Islet precursor cell (in vitro differentiated cells): ENCODE measurements around the gene ZFAND3.
A peak's percentile ranks its signal among the peaks of the same experiment; 100 is the strongest.

Experiments
- DNase-seq: peaks from one replicate; pipeline ENCODE4 v3.0.0-alpha.2; 2018

ZFAND3 gene

DNA sequence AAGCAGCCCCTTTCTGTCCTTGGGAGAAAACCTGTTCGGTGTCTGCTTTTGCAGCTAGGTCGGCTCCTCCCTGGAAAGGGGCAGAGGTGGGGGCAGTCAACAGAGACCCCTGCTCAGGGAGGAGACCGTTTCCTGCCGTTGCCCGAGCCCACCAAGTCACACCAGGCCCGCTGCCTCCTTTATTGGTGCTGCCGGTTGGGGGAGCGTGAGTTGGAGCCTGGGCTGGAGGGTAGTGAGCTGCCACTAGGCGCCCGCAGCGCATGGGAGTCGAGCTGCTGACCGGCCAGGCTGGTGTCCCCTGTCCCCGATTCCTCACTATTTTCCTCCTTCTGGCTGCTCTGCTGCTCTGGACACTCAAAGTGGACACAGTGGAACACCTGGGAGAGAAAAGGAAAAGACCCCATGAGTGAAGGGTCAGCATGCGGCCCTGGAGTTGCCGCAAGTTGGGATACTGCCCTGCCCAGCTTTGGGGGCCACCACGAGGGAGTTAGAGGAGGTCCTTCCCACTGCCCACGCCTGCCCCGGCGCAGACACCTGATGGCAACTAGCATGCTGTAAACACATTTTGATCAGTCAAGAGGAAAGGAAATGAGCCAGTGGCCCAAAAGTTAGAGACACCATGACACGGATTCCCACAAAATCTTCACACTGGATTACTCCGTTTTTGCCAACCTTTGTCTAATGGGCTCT, 355.4 kb downstream of the ZFAND3 start:
- no peak for DNase-seq

DNA sequence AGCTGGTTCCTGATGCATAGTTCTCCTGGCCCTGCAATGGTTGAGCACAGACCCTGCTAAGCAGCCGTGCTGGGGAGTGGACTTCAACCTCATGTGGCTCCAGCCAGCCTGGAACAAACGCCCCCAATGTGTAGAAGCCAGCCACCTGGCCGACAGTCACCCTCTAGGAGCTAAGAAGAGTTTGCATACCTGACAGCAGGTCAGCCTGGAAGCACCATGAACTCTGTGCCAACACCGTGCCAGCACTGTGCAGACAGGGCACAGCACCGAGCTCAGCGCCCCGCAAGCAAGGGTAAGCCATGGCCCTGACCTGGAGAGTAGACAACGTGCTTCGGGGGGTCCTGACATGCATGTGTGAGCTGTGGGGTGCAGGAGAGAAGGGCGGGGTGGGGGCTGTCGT, 356.3 kb downstream of the ZFAND3 start:
- DNase-seq = no peak

DNA sequence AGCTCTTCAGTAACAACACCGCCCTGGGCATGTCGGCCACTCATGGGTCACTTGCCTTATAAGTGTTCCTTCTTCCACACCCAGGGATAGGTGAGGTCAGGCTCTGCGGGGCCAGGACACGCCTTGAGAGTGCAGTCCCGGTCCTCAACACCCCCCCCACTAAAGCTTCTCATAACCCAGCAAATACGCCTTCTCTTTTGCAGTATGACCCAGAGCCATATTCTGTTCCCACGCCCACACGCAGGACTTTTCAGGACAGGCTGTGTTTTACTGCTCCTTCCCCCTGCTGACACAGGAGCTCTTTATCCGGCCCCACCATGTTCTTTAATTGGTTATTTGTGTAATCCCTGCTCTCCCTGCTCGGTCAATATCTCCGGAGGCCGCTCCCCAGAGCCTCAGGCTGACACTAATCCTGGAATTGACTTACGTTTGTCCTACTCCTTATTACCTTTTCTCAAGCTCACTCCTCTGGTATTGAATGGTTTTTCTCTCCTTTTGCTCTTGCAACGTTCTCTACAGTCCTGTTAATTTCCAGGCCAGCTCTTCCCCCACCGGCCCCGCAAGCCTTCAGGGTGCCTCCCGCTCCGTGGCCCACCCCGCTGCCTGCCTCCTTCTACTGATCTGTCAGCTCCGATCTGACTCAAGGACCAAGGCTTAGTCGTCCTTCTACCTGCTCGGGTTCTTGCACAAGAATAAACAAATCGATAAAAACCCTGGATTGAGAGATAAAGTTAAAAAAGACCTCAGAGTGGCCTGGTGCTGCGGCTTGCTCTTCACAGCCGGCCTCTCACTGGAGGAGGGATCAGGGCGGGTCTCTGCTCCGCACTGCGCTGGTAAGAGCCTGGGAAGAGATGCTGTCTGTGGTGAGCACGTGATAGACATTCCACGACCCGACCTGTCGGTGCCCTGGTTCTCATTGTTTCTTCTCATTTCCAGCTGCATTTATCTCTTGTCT, 357.5 kb downstream of the ZFAND3 start:
- no peak for DNase-seq

DNA sequence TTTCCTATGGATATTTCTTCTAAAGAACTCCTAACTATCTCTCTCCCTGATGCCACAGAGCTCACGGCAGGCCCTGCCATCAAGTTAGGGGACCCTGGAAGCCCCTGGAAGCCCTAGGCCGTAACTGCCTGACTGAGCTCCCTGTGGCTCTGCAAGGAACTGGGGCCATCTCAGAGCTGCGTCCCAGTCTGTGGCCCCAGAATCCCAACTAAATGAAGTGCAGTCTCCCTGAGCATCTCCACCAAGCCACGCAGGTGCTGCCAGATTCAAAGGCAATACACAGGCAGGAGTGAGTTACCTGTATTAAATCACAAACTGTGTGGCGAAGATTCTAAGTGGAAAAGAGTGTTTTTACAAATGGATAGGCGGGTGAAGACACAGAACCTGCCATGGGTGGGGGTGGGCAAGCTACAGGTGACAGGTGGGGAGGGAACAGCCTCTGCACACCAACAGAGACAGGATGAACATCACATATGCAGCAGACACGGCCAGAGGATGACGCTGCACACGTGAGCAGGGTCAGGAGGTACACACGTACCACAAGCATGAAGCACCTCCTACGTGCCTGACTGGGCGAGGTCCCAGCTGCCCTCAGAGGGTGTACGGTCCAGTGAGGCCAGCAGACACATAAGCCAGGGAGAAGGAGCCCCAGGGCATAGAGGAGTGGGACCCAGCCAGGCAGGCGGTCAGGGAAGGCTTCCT, 358.5 kb downstream of the ZFAND3 start:
- peak; percentile 50 for DNase-seq

DNA sequence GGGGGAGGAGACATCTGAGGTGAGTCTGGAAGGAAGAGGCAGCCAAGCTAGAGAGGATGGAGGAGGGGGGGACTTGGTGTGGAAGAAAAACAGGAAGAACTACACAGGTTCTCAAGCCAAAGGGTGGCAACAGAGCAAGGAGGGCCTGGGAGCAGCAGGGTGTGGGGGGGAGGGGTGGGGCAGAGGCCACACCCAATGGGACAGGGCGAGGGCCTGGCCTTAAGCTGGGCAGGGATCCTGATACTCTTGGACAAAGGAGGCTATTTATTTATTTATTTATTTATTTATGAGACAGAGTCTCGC, 359.0 kb downstream of the ZFAND3 start:
- no peak for DNase-seq

DNA sequence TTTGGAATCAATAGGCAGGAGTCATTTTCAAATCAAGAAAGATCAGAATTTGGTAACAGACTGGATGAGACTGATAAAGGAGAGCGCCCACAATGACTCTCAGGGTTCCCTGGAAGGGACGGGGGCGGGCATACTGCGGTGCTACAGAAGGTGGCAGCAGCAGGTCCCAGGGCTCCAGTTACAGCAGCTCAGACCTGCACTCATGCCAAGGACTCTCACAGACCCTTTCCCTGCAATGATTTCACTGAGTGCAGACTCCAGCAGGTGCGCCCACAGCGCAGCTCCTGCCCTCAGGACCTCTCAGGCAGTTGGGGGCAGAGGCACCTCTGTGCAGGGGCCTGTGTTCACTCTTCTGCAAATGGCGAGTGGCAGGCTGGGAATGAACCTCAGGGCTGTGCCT, 359.8 kb downstream of the ZFAND3 start:
- peak; percentile 36 for DNase-seq

DNA sequence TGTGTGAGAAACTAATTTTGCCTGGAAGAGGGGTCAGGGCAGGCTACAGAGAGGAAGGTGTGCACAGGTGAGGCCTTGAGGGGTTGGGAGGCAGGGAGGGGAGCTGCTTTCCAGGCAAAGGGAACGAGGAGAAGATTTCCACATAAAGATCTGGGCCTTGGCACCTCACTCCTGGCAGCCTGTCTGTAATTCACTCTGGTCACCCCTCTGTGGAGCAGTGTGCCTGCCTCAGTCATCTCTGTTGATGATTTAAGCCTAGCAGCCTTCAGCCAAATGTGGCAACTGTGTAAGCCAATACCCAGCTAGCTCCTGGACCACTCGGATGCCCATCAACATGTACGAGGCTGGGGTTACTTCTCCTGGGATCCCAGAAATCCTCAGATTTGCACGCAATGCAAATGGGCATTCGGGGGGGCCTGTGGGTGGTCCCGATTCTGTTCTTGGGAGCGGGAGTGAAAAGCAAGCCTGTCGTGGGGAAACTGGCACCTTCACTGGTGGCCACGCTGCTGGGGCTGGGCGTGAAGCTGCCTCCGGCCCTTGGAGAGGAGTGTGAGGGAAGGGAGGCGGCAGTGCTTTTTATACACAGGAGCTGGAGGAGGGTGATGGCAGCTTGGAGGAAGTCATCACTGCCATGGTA, 360.4 kb downstream of the ZFAND3 start:
- peak; percentile 35 for DNase-seq

DNA sequence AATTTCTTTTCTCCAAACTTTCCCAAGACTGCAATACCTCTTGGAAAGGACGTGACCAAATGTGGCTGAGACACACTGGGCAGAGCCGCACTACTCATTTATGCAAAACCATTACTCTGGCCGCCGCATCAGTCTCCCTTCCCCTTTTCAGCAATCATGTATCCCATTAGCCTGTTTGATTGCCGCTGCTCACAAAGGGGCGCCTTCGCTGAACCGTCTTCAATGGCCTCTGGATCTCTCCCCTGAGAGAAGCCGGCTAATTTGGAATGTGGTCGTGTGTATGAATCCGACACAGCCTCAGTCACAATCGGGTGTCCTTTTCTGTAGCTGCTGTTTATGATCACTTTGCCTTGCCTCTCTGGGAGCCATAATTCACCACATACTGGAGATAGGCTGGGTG, 361.1 kb downstream of the ZFAND3 start:
- DNase-seq = peak; percentile 42

DNA sequence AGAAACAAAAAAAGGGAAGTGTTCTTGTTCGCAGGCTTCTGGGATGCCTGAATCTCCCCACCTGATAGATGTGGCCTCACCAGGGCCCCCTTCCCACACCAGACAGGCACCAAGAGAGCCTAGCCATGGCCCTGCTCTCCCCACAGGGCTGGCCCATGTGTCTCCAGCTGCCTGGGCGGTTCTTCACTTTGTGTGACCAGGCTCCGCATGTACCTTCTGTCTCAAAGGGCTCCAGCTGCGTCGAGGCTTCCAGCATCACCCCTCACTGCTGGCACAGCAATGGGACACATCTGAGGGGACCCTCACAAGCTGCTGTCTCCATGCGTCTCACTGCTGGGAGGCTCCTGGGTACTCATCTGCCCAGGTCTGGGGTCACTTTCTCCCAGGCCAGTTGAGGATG, 362.9 kb downstream of the ZFAND3 start:
- DNase-seq = no peak

DNA sequence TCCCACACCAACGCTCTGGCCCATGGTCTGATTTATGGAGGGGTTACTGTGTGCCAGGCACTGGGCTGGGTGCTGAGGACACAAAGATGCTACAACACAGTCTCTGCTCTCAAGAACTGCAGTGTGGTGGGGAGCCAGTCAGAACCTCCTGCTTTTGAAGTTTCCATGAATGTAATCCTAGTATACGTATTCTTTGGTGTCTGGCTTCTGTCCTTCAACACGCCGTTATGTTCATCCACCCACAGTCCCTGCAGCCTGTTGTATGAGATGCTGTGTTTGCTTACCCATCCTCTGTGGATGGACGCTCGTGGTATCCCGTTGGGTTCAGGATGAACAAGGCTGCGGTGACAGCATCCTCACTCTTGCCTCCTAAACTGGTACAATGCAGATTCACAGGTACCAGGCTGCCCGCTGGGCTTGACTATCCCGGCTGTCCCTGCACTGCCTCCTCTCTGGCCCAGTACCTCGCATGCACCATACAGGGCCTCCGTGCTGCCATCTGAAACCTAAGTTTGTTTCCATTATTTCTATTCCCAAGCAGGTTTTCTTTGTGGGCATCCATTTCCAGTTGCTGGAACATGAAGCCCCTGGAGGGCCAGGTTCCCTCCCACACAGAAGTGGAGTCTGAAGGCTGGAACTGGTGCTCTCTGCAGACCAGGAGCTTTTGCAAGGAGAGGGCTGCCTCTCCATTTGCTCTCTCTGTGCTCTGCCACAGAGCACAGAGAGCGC, 364.5 kb downstream of the ZFAND3 start:
- DNase-seq = no peak

DNA sequence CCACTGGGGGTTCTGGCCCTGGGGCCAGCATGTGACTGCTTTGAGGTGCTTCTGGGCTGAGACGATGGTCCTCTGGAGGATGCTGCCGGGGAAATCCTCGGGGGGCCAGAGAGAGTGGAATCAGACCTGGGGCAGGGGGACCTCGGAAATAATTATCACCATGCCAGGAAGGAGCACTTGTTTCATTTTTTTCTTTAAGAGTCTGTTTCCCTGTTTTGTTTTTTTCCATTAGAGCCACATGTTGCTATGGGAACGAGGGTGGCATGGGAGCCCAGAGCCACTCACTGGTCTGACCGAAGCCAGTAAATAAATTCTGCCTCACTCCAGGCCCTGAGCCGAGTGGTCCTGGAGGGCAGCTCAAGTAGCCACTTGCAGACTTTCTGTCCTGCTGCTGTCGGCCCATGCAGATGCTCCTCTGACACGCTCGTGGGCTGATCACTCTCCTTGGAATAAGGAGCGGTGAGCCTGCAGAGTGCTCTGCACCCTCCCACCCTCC, 365.1 kb downstream of the ZFAND3 start:
- no peak for DNase-seq

DNA sequence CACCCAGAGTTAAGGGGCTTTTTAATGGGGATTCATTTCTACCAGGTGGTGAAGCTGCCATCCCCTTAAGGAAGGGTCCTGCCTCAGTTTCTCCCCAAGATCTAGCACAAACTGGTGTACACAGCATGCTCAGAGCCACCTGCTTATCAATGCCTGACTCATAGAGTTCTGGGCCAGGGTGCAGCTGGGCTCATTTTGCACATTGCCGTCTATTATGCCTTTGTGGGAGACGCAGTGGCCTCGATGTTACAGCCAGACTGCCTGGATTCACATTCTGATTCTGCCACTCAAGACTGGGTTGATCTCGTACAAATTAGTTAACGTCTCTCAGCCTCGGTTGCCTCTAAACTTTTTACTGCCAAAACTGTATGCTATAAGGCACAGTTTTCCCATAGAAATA, 365.7 kb downstream of the ZFAND3 start:
- no peak for DNase-seq

DNA sequence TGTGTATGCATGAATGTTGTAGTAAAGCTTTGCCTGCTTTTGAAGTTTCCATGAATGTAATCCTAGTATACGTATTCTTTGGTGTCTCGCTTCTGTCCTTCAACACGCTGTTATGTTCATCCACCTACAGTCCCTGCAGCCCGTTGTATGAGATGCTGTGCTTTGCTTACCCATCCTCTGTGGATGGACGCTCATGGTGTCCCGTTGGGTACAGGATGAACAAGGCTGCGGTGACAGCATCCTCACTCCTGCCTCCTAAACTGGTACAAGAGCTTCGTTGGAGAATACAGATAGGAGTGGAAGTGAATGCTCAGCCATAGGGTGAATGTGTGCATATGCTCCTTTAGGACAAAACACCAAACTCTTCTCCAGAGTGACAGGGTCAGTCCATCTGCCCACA, 366.2 kb downstream of the ZFAND3 start:
- DNase-seq = no peak

DNA sequence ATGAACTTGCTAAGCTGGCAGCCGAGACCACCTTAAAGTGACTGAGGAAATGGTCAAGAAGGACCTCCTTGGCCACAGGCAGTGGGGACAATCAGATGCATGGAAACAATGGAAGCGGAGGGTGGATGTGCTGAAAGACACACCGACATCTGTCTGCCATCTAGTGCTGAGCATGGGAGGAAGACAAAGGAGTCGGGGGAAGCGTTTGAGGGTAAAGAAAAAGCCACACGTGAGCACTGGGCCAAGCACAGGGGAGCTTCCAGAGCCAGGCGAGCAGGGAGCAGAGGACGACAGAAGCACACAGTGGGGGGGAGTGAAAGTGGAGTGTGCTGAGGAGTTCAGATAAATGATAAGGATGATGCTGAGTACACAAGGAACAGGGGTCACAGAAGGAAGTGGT, 367.8 kb downstream of the ZFAND3 start:
- peak; percentile 44 for DNase-seq

DNA sequence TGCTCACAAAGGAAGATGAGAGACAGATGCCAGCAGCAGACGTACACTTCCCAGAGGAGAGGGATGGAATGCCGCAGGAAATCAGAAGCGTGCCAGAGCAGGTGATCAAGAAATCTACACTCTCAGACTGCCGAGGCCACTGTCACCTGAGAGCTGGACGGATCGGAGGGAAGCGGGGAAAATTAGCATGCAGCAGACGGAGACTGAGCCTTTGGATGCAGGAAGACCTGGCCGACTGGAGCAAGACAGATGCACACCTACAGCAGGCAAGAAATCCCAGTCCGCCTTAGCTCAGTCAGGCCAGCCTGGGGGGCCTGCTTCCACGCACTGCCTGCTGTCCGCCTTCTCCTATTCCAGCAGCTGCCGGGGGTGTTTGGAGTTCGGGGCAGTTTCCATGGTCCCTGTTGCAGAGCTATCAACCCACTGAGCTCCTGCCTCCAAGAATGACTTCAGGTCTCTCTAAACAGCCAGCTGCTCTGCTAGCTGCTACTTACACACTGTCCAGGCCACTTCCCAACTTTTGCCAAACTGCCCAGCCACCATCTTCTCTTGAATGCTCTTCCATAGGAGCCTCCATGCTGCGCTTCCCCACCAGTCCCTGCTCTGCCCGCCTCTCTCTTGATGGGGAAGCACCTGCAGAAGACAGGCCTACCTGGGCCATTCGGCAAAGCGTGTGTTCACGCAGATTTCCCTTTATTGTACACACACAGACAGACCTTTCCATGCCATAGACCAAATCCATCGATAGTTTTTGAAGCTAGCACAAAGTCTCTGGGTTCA, 368.5 kb downstream of the ZFAND3 start:
- DNase-seq = peak; percentile 51

DNA sequence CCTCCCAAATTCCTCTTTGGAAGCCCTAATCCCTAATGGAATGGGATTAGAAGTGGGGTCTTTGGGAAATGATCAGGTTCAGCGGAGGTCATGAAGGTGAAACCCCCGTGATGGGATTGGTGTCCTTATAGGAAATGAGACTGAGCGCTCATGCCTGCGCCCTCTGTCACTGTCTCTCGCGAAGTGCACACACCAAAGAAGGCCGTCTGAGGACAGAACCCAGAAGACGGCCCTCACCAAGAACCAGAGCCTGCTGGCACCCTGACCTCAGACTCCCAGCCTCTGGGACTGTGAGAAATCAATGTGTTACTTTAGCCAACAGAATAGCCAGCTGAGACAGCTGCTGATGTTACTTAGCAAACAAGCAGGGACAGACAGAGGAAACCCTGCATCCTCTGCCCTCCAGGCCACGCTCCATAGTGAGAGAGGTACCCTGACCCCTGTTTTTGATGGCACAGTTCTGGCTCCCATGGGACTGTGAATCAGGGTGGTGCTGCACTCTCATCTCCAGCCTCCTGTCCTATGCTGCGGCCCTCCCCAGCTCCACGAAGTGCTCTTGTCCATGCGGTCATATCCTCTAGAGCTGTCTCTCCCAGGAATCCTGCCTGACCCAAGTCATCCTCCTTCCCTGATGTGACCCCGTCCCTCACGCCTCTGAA, 369.3 kb downstream of the ZFAND3 start:
- peak; percentile 40 for DNase-seq

DNA sequence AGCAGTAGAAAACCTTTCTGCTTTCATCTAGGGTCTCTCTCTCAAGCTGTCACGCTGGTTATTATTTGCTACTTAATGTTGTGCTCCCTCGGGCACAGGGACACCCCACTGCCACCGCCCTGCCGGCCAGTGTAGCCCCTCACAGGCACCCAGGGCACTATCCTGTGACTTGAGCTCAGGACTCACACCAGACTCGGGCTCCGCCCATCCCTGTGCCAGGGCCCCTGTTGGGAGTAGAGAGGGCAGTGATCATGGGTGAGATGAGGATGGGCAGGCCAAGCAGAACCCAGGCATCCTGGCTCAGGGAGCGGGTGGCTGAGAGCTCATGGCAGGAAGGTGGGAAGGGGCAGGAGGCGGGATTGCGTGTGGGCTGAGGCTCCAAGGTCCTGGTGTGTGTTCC, 371.9 kb downstream of the ZFAND3 start:
- DNase-seq = no peak

DNA sequence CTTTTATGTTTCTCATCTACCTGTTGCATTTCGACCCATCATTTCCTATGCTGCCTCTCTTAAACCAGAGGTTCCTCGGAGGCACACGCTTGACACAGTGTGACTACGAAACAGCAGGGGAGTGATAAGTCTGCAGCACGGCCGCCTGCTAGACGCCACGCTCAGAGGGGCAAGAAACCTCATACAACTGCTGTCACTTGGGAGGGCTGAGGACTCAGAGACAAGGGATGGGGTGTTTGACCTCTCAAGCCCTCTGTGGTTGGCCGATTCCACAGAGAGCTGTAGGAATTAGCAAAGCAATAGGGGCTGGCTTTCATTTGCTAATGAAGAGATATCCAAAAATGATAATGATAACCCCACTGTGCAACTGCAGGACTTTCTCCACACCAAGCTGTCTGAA, 372.5 kb downstream of the ZFAND3 start:
- peak; percentile 40 for DNase-seq

DNA sequence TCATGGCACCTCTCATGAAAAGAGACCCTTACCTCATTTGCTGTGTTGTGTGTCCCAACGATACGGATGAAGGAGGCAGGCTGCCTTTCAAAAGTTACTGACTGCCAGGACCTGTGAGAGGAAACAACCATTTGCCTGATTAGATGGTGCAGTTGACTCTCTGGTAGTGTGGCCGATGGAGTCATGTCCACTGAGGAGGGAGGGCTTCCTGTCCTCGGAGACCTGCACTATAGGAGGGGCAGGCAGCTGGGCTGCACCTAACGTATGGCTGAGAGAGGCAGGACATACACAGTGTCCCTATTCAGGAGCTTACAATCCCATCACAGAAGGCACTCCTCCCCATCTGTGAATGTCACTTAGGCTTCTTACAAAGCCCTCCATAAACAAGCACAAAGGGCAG, 373.0 kb downstream of the ZFAND3 start:
- no peak for DNase-seq

DNA sequence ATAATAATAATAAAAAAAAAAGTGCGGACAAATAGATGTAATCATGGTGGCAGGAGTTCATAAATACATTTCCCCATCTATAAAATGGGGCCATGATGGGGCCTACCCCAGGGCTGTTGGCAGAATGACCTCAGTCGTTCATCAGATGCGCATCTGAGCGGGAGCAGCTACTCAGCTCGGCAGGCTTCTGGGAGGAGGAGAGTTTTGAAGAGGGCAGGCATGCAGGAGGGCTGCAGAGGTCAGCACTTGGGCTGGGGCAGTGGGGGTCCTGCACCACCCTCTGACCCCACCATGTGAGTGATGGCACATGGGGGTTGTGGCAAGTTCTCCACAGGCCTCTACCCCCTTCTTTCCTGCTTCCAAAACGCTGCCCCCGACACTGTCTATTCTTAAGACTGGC, 373.5 kb downstream of the ZFAND3 start:
- no peak for DNase-seq
